NCI-H345 (cell line): ENCODE data around the gene KPNA2.
"Not testable (repeated sequence)": the region's sequence is repeated elsewhere in the genome, so short reads cannot be mapped to it uniquely, and the experiment has no call there.

Experiments used
- DNase-seq: peaks from one replicate; lab custom pipeline; 2025; lab: John Stamatoyannopoulos, UW

The KPNA2 gene

GRCh38 chr17:68020409-68020756, 15.2 kb upstream of the KPNA2 start:
- no peak for DNase-seq

GRCh38 chr17:68020791-68021190, 14.7 kb upstream of the KPNA2 start:
- DNase-seq: not testable (repeated sequence)

- DNase-seq: no peak
These were observed 13.6 kb upstream of the KPNA2 start for GRCh38 chr17:68021963-68022362.

GRCh38 chr17:68022547-68022946, 13.0 kb upstream of the KPNA2 start:
- DNase-seq: not testable (repeated sequence)

- DNase-seq: no peak
These were observed 5.9 kb upstream of the KPNA2 start for GRCh38 chr17:68029512-68030215.

GRCh38 chr17:68033636-68034451, 1.7 kb upstream of the KPNA2 start:
- DNase-seq: no peak

- no peak for DNase-seq
These were observed 1.1 kb upstream of the KPNA2 start for GRCh38 chr17:68034452-68034776.

- DNase-seq: no peak
These were observed 408 bp upstream of the KPNA2 start for GRCh38 chr17:68035131-68035522.

GRCh38 chr17:68036304-68037147, 991 bp downstream of the KPNA2 start:
- no peak for DNase-seq

- no peak for DNase-seq
These were observed 11.8 kb downstream of the KPNA2 start for GRCh38 chr17:68047153-68047846.

GRCh38 chr17:68047890-68048542, 12.5 kb downstream of the KPNA2 start:
- not testable (repeated sequence) for DNase-seq

GRCh38 chr17:68048996-68049395, 13.5 kb downstream of the KPNA2 start:
- DNase-seq: no peak

- DNase-seq: not testable (repeated sequence)
These were observed 14.4 kb downstream of the KPNA2 start for GRCh38 chr17:68049812-68050437.

- DNase-seq: not testable (repeated sequence)
These were observed 16.1 kb downstream of the KPNA2 start for GRCh38 chr17:68051321-68052312.

GRCh38 chr17:68052810-68053209, 17.3 kb downstream of the KPNA2 start:
- DNase-seq: no peak

- no peak for DNase-seq
These were observed 17.9 kb downstream of the KPNA2 start for GRCh38 chr17:68053231-68054013.

GRCh38 chr17:68054296-68054900, 18.9 kb downstream of the KPNA2 start:
- no peak for DNase-seq

- no peak for DNase-seq
These were observed 22.0 kb downstream of the KPNA2 start for GRCh38 chr17:68057531-68057952.

- DNase-seq: no peak
These were observed 24.8 kb downstream of the KPNA2 start for GRCh38 chr17:68060336-68060735.
